Breast epithelium (tissue), 3 donors: ENCODE results near the gene OR2AK2.

Experiments
- POLR2A ChIP-seq: fragments of 450-650 bp; IDR thresholded peaks from one replicate; pipeline ENCODE4 v1.6.1; 2016; ENCODE audit warnings: antibody characterized with exemption, mild to moderate bottlenecking, moderate library complexity
- POLR2AphosphoS5 ChIP-seq, 3 donors: sonication (generic); formaldehyde crosslinking; IDR thresholded peaks; one replicate each; pipeline ENCODE4 v1.6.1; 2017; ENCODE audit warnings: antibody characterized with exemption in 3 of 3
- TF ChIP-seq, protein P1 (sequence below), 3 donors: fragments of 450-650 bp; IDR thresholded peaks; one replicate each; pipeline ENCODE4 v1.5.1; 2016 to 2017; ENCODE audit warnings: antibody characterized with exemption in 3 of 3, mild to moderate bottlenecking in 3 of 3, moderate library complexity in 3 of 3

- TF ChIP-seq, protein P1, sequence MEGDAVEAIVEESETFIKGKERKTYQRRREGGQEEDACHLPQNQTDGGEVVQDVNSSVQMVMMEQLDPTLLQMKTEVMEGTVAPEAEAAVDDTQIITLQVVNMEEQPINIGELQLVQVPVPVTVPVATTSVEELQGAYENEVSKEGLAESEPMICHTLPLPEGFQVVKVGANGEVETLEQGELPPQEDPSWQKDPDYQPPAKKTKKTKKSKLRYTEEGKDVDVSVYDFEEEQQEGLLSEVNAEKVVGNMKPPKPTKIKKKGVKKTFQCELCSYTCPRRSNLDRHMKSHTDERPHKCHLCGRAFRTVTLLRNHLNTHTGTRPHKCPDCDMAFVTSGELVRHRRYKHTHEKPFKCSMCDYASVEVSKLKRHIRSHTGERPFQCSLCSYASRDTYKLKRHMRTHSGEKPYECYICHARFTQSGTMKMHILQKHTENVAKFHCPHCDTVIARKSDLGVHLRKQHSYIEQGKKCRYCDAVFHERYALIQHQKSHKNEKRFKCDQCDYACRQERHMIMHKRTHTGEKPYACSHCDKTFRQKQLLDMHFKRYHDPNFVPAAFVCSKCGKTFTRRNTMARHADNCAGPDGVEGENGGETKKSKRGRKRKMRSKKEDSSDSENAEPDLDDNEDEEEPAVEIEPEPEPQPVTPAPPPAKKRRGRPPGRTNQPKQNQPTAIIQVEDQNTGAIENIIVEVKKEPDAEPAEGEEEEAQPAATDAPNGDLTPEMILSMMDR (IDR thresholded peaks at IDR 0.05), result no peak
- TF ChIP-seq POLR2A (no peak), POLR2AphosphoS5 (IDR thresholded peaks at IDR 0.05) (no peak)
Measured at GRCh38 chr1:247992986-247993385, 28.0 kb downstream of the OR2AK2 start.
